Measurements from ENCODE around the gene TIAM2. TPM values are rescaled to one million over a fixed set of nuclear protein-coding genes. Genes with fewer than 3 reads are reported as not detected.

Gene TIAM2
- total RNA-seq, 1 donor from 2014 or later = 5.9 TPM

GRCh38 chr6:155125906-155126305 is 130.8 kb downstream of the TIAM2 start:
- DNase-seq (ENCODE audit: low spot score) = no peak

DNA sequence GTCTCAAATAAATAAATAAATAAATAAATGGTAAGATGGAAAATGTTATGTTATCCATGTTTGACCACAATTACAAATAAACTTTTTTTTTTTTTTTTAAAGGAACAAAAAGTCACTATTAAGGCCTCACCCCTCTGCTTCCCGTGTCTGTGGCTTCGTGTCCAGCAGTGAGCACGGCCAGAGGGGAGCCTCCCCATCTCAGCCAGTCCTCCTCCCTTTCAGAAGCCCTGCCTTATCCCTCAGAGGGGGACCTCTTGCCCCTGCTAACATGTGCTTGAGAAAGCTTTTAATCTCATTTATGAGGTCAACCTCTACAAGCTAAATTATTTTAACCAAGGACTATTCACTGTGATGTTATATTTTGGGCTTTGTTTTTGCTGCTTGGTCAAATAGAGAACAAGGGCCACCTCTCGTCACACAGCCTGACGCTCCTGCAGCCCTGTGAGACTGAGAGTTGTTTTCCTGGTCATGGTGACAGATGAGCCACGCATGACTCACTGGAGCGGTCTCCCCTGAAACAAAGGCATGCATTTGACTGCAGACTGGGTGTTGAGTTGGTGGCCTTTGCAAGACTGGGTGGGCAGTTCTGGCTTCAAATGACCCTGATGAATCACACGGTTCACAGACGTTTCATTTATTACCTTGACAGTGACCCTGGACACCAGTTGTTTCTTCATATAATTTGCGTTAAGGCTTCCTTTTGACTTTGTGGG is 131.8 kb downstream of the TIAM2 start:
- DNase-seq (ENCODE audit: low spot score) = no peak

DNA sequence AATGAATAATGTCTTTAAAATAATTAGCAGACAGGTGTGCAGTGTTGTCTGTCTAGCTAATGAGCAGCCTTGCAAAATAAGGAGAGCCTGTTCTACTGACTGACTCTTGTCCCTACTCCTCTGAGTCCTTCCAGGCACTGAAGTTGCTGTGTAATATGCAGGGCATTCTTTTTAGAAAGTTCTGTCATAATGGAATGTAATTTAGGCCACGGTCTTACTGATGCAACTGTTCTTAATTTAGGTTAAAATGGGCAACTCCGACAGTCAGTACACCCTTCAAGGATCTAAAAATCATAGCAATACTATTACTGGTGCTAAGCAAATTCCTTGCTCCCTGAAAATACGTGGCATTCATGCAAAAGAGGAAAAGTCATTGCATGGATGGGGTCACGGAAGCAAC is 133.9 kb downstream of the TIAM2 start:
- DNase-seq (ENCODE audit: low spot score) = no peak

GRCh38 chr6:155129744-155130143 is 134.6 kb downstream of the TIAM2 start:
- DNase-seq (ENCODE audit: low spot score) = no peak

DNA sequence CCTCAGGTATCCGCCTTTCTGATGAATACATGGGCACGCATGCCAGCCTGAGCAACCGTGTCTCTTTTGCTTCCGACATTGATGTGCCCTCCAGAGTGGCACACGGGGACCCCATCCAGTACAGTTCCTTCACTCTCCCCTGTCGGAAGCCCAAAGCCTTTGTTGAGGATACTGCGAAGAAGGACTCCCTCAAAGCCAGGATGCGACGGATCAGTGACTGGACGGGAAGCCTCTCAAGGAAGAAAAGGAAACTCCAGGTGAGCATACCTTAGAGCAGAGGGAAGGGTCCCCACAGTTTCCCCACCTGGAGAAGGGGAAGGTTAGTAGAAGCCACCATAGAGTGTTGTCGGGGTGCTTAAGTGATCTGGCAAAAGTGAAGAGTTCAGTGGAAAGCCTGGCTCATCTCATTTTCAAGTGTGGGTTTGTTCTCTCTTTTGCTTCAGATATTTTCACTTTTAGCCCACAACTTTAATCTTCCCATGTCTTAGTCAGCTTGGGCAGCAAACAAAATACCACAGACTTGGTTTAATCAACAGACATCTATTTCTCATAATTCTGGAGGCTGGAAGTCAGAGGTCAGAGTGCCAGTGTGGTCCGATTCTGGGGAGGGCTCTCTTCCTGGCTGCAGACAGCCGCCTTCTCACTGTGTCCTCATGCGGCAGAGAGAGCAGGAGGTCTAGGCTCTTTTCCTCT is 135.2 kb downstream of the TIAM2 start:
- no peak for DNase-seq (ENCODE audit: low spot score)

GRCh38 chr6:155132617-155133016 is 137.5 kb downstream of the TIAM2 start:
- DNase-seq (ENCODE audit: low spot score) = no peak

GRCh38 chr6:155141002-155141401 is 145.9 kb downstream of the TIAM2 start:
- DNase-seq (ENCODE audit: low spot score) = no peak

DNA sequence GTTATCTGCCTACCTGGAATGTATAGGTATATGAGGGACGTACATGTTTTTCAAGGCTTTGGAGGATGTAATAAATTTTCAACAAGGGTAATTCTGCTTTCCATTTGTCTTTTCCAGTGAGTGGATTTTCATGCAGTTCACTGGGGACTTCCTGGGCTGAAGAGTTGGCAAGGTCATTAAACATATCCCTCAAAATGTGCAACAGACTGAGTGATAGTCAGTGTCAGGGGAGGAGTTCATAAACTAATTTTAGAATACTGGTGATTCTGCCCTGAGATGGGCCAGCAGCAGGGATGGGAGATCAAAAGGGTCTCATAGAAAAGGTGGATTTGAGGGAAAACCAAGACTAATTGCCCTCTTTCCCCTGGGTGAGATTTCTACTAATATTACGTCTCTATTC is 146.4 kb downstream of the TIAM2 start:
- no peak for DNase-seq (ENCODE audit: low spot score)

- no peak for DNase-seq (ENCODE audit: low spot score)
Observed at GRCh38 chr6:155142168-155143028, 147.3 kb downstream of the TIAM2 start.

GRCh38 chr6:155143029-155143577 is 148.0 kb downstream of the TIAM2 start:
- no peak for DNase-seq (ENCODE audit: low spot score)

DNA sequence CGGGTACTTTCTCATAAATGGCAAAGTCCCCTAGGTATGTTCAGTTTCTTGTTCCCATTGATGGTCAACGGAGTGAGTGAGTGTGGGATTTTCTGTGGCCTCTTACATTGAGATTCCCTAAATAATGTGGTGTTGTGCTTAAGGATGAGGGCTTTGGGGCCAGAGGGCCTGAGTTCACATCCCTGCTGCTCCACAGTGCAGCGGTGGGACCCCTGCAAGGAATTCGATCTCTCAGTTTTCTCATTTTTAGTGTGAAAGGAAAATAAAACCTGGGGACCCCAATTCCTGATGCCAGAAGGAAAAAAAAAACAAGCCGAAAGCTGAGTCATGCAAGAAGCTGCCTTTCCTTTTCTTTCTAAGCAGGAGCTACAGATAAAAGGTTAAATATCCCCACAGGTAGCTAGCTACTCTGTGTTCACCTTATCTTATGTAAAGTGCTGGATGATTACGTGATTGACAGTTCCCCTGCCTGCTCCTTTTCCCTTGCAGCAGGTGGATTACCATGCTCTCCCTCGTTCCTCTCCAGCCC is 148.5 kb downstream of the TIAM2 start:
- DNase-seq (ENCODE audit: low spot score) = no peak

DNA sequence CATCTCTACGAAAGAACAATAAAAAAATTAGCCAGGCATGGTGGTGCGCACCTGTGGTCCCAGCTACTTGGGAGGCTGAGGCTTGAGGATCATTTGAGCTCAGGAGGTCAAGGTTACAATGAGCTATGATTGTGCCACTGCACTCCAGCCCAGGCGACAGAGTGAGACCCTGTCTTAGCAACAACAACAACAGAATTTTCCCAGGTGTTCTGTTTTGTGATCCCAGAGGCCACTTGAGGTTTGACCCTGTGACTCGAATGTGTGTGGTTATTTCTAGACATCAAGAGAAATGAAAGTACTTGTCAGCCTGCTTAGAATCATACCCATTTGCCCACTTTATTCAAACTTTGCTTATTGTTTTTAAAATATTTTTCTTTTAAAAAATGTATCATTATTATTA is 151.1 kb downstream of the TIAM2 start:
- no peak for DNase-seq (ENCODE audit: low spot score)

DNA sequence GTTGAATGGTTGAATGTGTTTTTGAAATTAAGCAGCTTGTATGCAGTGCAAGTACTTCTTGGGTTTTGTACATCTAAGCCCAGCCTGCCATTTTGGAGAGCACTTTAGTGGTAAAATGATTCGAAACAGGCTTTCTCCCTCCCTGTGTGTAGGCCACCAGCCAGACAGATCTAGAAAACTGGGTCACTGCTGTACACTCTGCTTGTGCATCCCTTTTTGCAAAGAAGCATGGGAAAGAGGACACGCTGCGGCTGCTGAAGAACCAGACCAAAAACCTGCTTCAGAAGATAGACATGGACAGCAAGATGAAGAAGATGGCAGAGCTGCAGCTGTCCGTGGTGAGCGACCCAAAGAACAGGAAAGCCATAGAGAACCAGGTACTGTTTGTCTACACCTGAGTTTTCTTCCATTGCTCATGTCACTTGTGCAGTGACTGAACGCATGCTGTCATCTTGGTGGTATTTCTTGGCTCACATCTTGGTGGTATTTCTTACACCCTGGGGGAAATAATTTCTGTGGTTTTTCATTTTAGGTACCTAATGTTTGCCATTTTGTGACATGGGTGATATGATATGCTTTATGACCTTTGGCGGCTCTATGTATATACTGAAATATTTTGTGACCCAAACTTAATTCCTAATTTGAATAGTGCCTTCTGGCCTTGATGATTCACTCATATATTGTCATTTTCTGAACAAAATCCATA is 153.0 kb downstream of the TIAM2 start:
- no peak for DNase-seq (ENCODE audit: low spot score)

- no peak for DNase-seq (ENCODE audit: low spot score)
Observed at GRCh38 chr6:155150967-155151671, 156.0 kb downstream of the TIAM2 start.

DNA sequence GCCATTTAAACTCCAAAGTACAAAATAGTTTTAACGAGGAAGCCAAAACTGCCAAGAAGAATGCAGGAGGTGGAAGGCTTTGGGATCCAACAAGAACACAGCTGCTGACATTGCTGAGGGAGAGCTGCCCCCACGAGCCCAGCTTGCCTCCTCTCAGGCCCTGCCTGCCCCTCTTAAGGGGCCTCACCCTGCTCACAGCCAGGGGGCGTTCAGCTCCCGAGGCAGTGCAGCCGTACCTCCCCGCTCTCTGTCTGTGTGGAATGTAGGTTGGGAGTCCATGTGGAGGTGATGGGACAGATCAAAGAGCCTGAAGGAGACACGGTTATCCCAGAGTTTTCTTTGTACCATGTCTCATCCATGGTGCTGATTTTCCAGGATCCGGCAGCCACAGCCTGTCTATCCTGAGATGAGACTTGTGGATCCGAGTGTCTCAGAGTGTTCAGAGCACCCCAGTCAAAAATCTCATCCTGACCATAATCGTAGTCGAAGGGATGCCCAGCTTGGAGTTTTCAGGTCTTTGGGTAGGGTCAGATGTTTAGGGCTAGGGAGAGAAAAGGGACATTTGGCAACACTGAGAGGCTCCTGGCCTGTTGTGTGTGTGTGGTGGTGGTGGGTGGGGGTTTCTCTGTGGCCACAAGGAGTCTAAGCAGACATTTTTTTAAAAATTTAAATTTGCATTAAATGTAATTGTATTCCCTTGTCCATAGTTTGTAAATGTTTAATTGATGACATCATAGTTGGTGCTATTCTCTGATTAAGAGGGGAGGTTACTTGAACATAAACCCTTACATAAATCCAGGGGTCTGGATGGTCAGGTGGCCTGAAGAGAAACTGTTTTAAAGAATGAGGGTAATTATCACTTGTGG is 157.3 kb downstream of the TIAM2 start:
- DNase-seq (ENCODE audit: low spot score) = no peak

- no peak for DNase-seq (ENCODE audit: low spot score)
Observed at GRCh38 chr6:155154158-155154830, 159.2 kb downstream of the TIAM2 start.

DNA sequence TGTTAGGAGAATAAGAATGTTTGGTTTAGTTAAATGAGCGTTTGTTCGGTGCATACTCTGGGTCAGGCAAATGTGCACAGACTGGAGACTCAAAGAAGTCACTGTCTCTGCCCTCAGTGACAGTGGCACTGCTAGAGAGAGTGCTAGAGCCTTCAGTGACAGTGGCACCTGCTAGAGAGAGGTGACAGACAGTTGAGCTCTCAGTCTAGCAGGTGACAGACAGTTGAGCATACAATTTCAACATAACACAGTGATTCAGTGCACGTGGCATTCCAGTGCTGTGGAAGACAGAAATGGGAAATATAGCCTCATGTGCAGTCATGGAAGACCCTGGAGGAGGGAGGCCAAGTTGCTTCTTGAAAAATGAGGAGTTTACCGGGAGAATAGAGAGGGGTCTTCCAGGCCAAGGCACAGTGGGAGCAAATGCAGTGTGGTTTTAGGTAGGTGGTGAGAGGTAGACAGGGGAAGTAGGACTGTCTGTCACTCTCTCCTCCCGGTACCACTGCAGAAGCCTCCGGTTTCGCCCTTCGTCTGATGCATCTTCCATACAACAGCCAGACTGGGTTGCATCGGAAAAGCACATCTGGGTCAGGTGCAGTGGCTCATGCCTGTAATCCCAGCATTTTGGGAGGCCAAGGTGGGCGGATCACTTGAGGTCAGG is 160.8 kb downstream of the TIAM2 start:
- no peak for DNase-seq (ENCODE audit: low spot score)

- DNase-seq (ENCODE audit: low spot score) = no peak
Observed at GRCh38 chr6:155157101-155157500, 162.0 kb downstream of the TIAM2 start.
